H9 (cell line): ENCODE results near the gene MYOCD. TPM values are rescaled to one million over a fixed set of nuclear protein-coding genes. Genes with fewer than 3 reads are reported as not detected.

Source experiments
- DNase-seq: peaks from one replicate; pipeline ENCODE4 v3.0.0-alpha.2; 2017
- H2AFZ ChIP-seq: one replicate; pipeline ENCODE4 v1.6.1; 2013; ENCODE audit warnings: mild to moderate bottlenecking, low read length, control low read depth, moderate library complexity
- H2AK5ac ChIP-seq: 2 replicates; pipeline ENCODE4 v1.6.1; 2013; ENCODE audit warnings: low read length, control low read depth, mixed read lengths; ENCODE audit not compliant: insufficient read length
- H2BK120ac ChIP-seq: one replicate; pipeline ENCODE4 v1.6.1; 2013; ENCODE audit warnings: low read depth, mild to moderate bottlenecking, low read length, control low read depth, inconsistent platforms; ENCODE audit not compliant: poor library complexity, severe bottlenecking
- H2BK12ac ChIP-seq: 2 replicates; pipeline ENCODE4 v1.6.1; 2013; ENCODE audit warnings: low read length, control low read depth, mixed read lengths, low read depth; ENCODE audit not compliant: insufficient read length
- H2BK15ac ChIP-seq: 2 replicates; pipeline ENCODE4 v1.6.1; 2013; ENCODE audit warnings: low read depth, low read length, control low read depth
- H2BK20ac ChIP-seq: one replicate; pipeline ENCODE4 v1.6.1; 2013; ENCODE audit warnings: low read depth, mild to moderate bottlenecking, low read length, control low read depth, inconsistent platforms; ENCODE audit not compliant: poor library complexity, severe bottlenecking
- H2BK5ac ChIP-seq: 2 replicates; pipeline ENCODE4 v1.6.1; 2013; ENCODE audit warnings: low read length, control low read depth, mixed read lengths; ENCODE audit not compliant: insufficient read length
- H3K14ac ChIP-seq: 2 replicates; pipeline ENCODE4 v1.6.1; 2013; ENCODE audit warnings: low read length, control low read depth; ENCODE audit not compliant: insufficient read depth
- H3K18ac ChIP-seq: 2 replicates; pipeline ENCODE4 v1.6.1; 2013; ENCODE audit warnings: low read depth, mild to moderate bottlenecking, mixed read lengths, low read length, control low read depth; ENCODE audit not compliant: insufficient read length
- H3K23ac ChIP-seq: 2 replicates; pipeline ENCODE4 v1.6.1; 2013; ENCODE audit warnings: low read length, control low read depth, mixed read lengths, low read depth; ENCODE audit not compliant: insufficient read length
- H3K23me2 ChIP-seq: 2 replicates; pipeline ENCODE4 v1.6.1; 2013; ENCODE audit warnings: low read depth, mild to moderate bottlenecking, mixed read lengths, low read length, control low read depth; ENCODE audit not compliant: insufficient read length, poor library complexity, severe bottlenecking
- H3K27ac ChIP-seq: 2 replicates; pipeline ENCODE4 v1.5.1; 2013; ENCODE audit warnings: low read length, control low read depth, mixed read lengths, low read depth; ENCODE audit not compliant: insufficient read length
- H3K27me3 ChIP-seq: 2 replicates; pipeline ENCODE4 v1.6.1; 2013; ENCODE audit warnings: low read length, control low read depth, inconsistent platforms; ENCODE audit not compliant: insufficient read depth
- H3K4ac ChIP-seq: 2 replicates; pipeline ENCODE4 v1.6.1; 2013; ENCODE audit warnings: low read depth, mild to moderate bottlenecking, control low read depth, inconsistent platforms, low read length, moderate library complexity
- H3K4me1 ChIP-seq: 2 replicates; pipeline ENCODE4 v1.6.1; 2013; ENCODE audit warnings: low read length, control low read depth, inconsistent platforms; ENCODE audit not compliant: insufficient read depth
- H3K4me2 ChIP-seq: 2 replicates; pipeline ENCODE4 v1.6.1; 2013; ENCODE audit warnings: low read length, control low read depth, mixed read lengths; ENCODE audit not compliant: insufficient read length, insufficient read depth
- H3K56ac ChIP-seq: 2 replicates; pipeline ENCODE4 v1.6.1; 2013; ENCODE audit warnings: low read depth, mild to moderate bottlenecking, mixed read lengths, low read length, control low read depth; ENCODE audit not compliant: insufficient read length
- H3K79me1 ChIP-seq: 2 replicates; pipeline ENCODE4 v1.6.1; 2013; ENCODE audit warnings: low read depth, mild to moderate bottlenecking, moderate library complexity, low read length, control low read depth, inconsistent platforms; ENCODE audit not compliant: insufficient read depth, poor library complexity, severe bottlenecking
- H3K79me2 ChIP-seq: 2 replicates; pipeline ENCODE4 v1.6.1; 2013; ENCODE audit warnings: low read length, control low read depth, inconsistent platforms; ENCODE audit not compliant: insufficient read depth
- H3K9ac ChIP-seq: 2 replicates; pipeline ENCODE4 v1.6.1; 2013; ENCODE audit warnings: low read length, control low read depth, mixed read lengths; ENCODE audit not compliant: insufficient read length; ENCODE audit errors: extremely low read depth
- H3K9me3 ChIP-seq: one replicate; pipeline ENCODE4 v1.6.1; 2013; ENCODE audit warnings: low read depth, low read length, inconsistent platforms; ENCODE audit not compliant: control insufficient read depth
- H3T11ph ChIP-seq: one replicate; pipeline ENCODE4 v1.6.1; 2013; ENCODE audit warnings: mild to moderate bottlenecking, low read length, control low read depth, inconsistent platforms
- H4K20me1 ChIP-seq: one replicate; pipeline ENCODE4 v1.6.1; 2013; ENCODE audit not compliant: control insufficient read depth, insufficient read length, insufficient read depth
- H4K5ac ChIP-seq: 2 replicates; pipeline ENCODE4 v1.6.1; 2013; ENCODE audit warnings: low read depth, mild to moderate bottlenecking, mixed read lengths, low read length, control low read depth; ENCODE audit not compliant: insufficient read length
- H4K8ac ChIP-seq: replicated peaks from 2 replicates; pipeline ENCODE4 v1.6.1; 2013; ENCODE audit warnings: low read length, control low read depth, mixed read lengths, low read depth; ENCODE audit not compliant: insufficient read length
- H4K91ac ChIP-seq: 2 replicates; pipeline ENCODE4 v1.6.1; 2013; ENCODE audit warnings: low read depth, mild to moderate bottlenecking, moderate library complexity, mixed read lengths, low read length, control low read depth; ENCODE audit not compliant: insufficient read length
- H3K27ac Mint-ChIP-seq, 3 experiments: 2 replicates in 2 of 3; 3 replicates in 1 of 3; pipeline ENCODE4 v1.8.0; 2020 to 2021; ENCODE audit warnings: mixed read lengths in 3 of 3, mild to moderate bottlenecking in 1 of 3, moderate library complexity in 1 of 3
- H3K27me3 Mint-ChIP-seq: 2 replicates; pipeline ENCODE4 v1.8.0; 2021; ENCODE audit warnings: low read depth, mild to moderate bottlenecking, moderate library complexity, mixed read lengths
- H3K36me3 Mint-ChIP-seq, 3 experiments: 2 replicates in 2 of 3; 3 replicates in 1 of 3; pipeline ENCODE4 v1.8.0; 2020 to 2021; ENCODE audit warnings: low read depth in 3 of 3, mixed read lengths in 3 of 3; ENCODE audit not compliant: insufficient read depth in 1 of 3
- H3K4me1 Mint-ChIP-seq, 2 experiments: 2 replicates each; pipeline ENCODE4 v1.8.0; 2020; ENCODE audit warnings: mixed read lengths in 2 of 2
- H3K4me3 Mint-ChIP-seq, 2 experiments: 2 replicates in 1 of 2; 3 replicates in 1 of 2; pipeline ENCODE4 v1.8.0; 2020 to 2021; ENCODE audit warnings: mild to moderate bottlenecking in 2 of 2, mixed read lengths in 2 of 2, moderate library complexity in 1 of 2
- H3K9me3 Mint-ChIP-seq, 2 experiments: 2 replicates in 1 of 2; 3 replicates in 1 of 2; pipeline ENCODE4 v1.8.0; 2020; ENCODE audit warnings: mild to moderate bottlenecking in 2 of 2, mixed read lengths in 2 of 2, moderate library complexity in 1 of 2
- CTCF ChIP-seq: fragments of 200-600 bp; sonication (generic); conservative IDR thresholded peaks from 3 replicates; pipeline ENCODE4 v1.8.0; 2021; ENCODE audit warnings: antibody characterized with exemption, mild to moderate bottlenecking
- WGBS: extraction: QIAGEN DNeasy Blood & Tissue Kit; methylation state at CpG from one replicate; pipeline ENCODE4 v1.1.7; 2013; ENCODE audit warnings: missing lambda C conversion rate, low lambda C conversion rate, mixed read lengths; ENCODE audit not compliant: insufficient read length; ENCODE audit errors: extremely low coverage; 5-methylcytosine and 5-hydroxymethylcytosine counted together
- long read RNA-seq: library from polyadenylated mRNA; unstranded; transcript quantifications from one replicate; pipeline ENCODE4 v2.0.0, GENCODE V29; 2020
- total RNA-seq: library from RNA; stranded (reverse); gene quantifications from 2 replicates; pipeline ENCODE4 v1.2.1, GENCODE V29; 2021

Gene MYOCD
- total RNA-seq: 0.17 and 0.39 TPM in 2 replicates
- long read RNA-seq, partial matches to known transcripts: 1 of 1 reads
- long read RNA-seq, other reads (novel, unspliced or antisense): 0 of 1 reads

- no peak within 1 kb of the TSS for H2BK15ac ChIP-seq
- H3K23me2 ChIP-seq: peaks cover 12% of the 10 kb centered on the region
- H3K79me1 ChIP-seq: no peaks in the 10 kb centered on the region
- Mint-ChIP-seq H3K9me3 (no peaks in the 10 kb centered on the region), H3K4me1 (peaks cover 14 to 15% of the 10 kb centered on the region in 2 experiments), H3K27me3 (peaks cover 41% of the 10 kb centered on the region), H3K4me3 (peak within 1 kb of the TSS; percentile 71 to 86), H3K27ac (peak within 1 kb of the TSS in 1 of 3 experiments; percentile 72; a peak in 1 of 7 replicates), H3K36me3 (no peaks in the 10 kb centered on the region)
- H2BK12ac ChIP-seq: no peak within 1 kb of the TSS
- no peaks in the 10 kb centered on the region for H4K20me1 ChIP-seq
- peak within 1 kb of the TSS; percentile 93 for H3K4me2 ChIP-seq
- no peak within 1 kb of the TSS for H2AFZ ChIP-seq
- peak; percentile 97 for DNase-seq
- no peak within 1 kb of the TSS for H2AK5ac ChIP-seq
- H3K4ac ChIP-seq: no peak within 1 kb of the TSS
- no peak within 1 kb of the TSS for H4K8ac ChIP-seq
- H3K14ac ChIP-seq: peak within 1 kb of the TSS; percentile 43; the same call in 1 of the 2 replicates
- no CpG with 5 or more reads among the region's 78 CpGs for WGBS
- no peaks in the 10 kb centered on the region for H3K79me2 ChIP-seq
- no peaks in the 10 kb centered on the region for H3K9me3 ChIP-seq
- H3K4me1 ChIP-seq: no peaks in the 10 kb centered on the region
- no peak within 1 kb of the TSS for H4K5ac ChIP-seq
- no peak within 1 kb of the TSS for H3K23ac ChIP-seq
- H2BK120ac ChIP-seq: no peak within 1 kb of the TSS
- H2BK20ac ChIP-seq: no peak within 1 kb of the TSS
- no peak within 1 kb of the TSS for H4K91ac ChIP-seq
- H3T11ph ChIP-seq: no peak within 1 kb of the TSS
- no peak for TF ChIP-seq CTCF
- H3K56ac ChIP-seq: no peak within 1 kb of the TSS
- H3K9ac ChIP-seq: no peak within 1 kb of the TSS
- H2BK5ac ChIP-seq: no peak within 1 kb of the TSS
- peaks cover 3% of the 10 kb centered on the region; the same call in 1 of the 2 replicates for H3K27me3 ChIP-seq
- no peak within 1 kb of the TSS for H3K27ac ChIP-seq
- H3K18ac ChIP-seq: no peak within 1 kb of the TSS
Measured at GRCh38 chr17:12665263-12666210, at the start of gene MYOCD. Gene MYOCD, plus strand, starts transcription at chr17:12665890. Its CDS starts 299 bp downstream, at chr17:12666189.
